ENCODE results near the gene GALNT16. TPM values are rescaled to one million over a fixed set of nuclear protein-coding genes. Genes with fewer than 3 reads are reported as not detected.

GALNT16 gene
- total and polyA plus RNA-seq, 2 experiments from 2014 or later, result 1.7 to 2.6 TPM

GRCh38 chr14:69332782-69333395 is 72.9 kb downstream of the GALNT16 start:
- Histone ChIP-seq H3K9me2 (replicated peaks; ENCODE audit: insufficient read depth) (no peaks in the 10 kb centered on the region), H3K36me3 (replicated peaks; ENCODE audit: insufficient read depth, low read depth) (no peaks in the 10 kb centered on the region), H3K4me2 (no peak overlapping the region), H3K4me1 (ENCODE audit: insufficient read depth) (no peaks in the 10 kb centered on the region), H3K27ac (no peak overlapping the region), H3K79me2 (no peaks in the 10 kb centered on the region), H2AFZ (no peak overlapping the region), H4K20me1 (ENCODE audit: insufficient read depth, poor library complexity, severe bottlenecking) (no peaks in the 10 kb centered on the region), H3K27me3 (no peaks in the 10 kb centered on the region), H3K9me3 (ENCODE audit: low read depth) (no peaks in the 10 kb centered on the region), H3K4me3 (no peak overlapping the region)
- TF ChIP-seq EZH2phosphoT487 (IDR thresholded peaks at IDR 0.05; ENCODE audit: low read depth, severe bottlenecking, unreplicated experiment) (no peak), CTCF (IDR thresholded peaks at IDR 0.05; ENCODE audit: poor library complexity) (no peak), EZH2 (IDR thresholded peaks at IDR 0.05; ENCODE audit: borderline replicate concordance) (no peak)
- 88% methylated on average over 13 of the region's 13 CpGs for WGBS (ENCODE audit: low lambda C conversion rate, missing lambda C conversion rate)
- DNase-seq (ENCODE audit: low spot score), result no peak

GRCh38 chr14:69333791-69334337 is 73.9 kb downstream of the GALNT16 start:
- H3K4me2 ChIP-seq, result no peak overlapping the region
- no peak overlapping the region for H3K27ac ChIP-seq
- no peaks in the 10 kb centered on the region for H3K9me2 ChIP-seq (replicated peaks; ENCODE audit: insufficient read depth)
- H3K4me1 ChIP-seq (ENCODE audit: insufficient read depth), result no peaks in the 10 kb centered on the region
- no peaks in the 10 kb centered on the region for H3K27me3 ChIP-seq
- H4K20me1 ChIP-seq (ENCODE audit: insufficient read depth, poor library complexity, severe bottlenecking), result no peaks in the 10 kb centered on the region
- H3K79me2 ChIP-seq, result no peaks in the 10 kb centered on the region
- WGBS (ENCODE audit: low lambda C conversion rate, missing lambda C conversion rate), result 70% methylated on average over 4 of the region's 4 CpGs
- no peak overlapping the region for H3K4me3 ChIP-seq
- TF ChIP-seq EZH2 (IDR thresholded peaks at IDR 0.05; ENCODE audit: borderline replicate concordance) (no peak), EZH2phosphoT487 (IDR thresholded peaks at IDR 0.05; ENCODE audit: low read depth, severe bottlenecking, unreplicated experiment) (no peak), CTCF (IDR thresholded peaks at IDR 0.05; ENCODE audit: poor library complexity) (no peak)
- no peaks in the 10 kb centered on the region for H3K9me3 ChIP-seq (ENCODE audit: low read depth)
- no peaks in the 10 kb centered on the region for H3K36me3 ChIP-seq (replicated peaks; ENCODE audit: insufficient read depth, low read depth)
- no peak for DNase-seq (ENCODE audit: low spot score)
- no peak overlapping the region for H2AFZ ChIP-seq

- WGBS (ENCODE audit: low lambda C conversion rate, missing lambda C conversion rate), result 89% methylated on average over 6 of the region's 6 CpGs
- no peaks in the 10 kb centered on the region for H3K36me3 ChIP-seq (replicated peaks; ENCODE audit: insufficient read depth, low read depth)
- DNase-seq (ENCODE audit: low spot score), result no peak
- no peak overlapping the region for H3K4me2 ChIP-seq
- no peaks in the 10 kb centered on the region for H4K20me1 ChIP-seq (ENCODE audit: insufficient read depth, poor library complexity, severe bottlenecking)
- no peak overlapping the region for H3K27ac ChIP-seq
- no peaks in the 10 kb centered on the region for H3K4me1 ChIP-seq (ENCODE audit: insufficient read depth)
- no peaks in the 10 kb centered on the region for H3K9me3 ChIP-seq (ENCODE audit: low read depth)
- H3K27me3 ChIP-seq, result no peaks in the 10 kb centered on the region
- H3K79me2 ChIP-seq, result no peaks in the 10 kb centered on the region
- H2AFZ ChIP-seq, result no peak overlapping the region
- no peaks in the 10 kb centered on the region for H3K9me2 ChIP-seq (replicated peaks; ENCODE audit: insufficient read depth)
- TF ChIP-seq EZH2phosphoT487 (IDR thresholded peaks at IDR 0.05; ENCODE audit: low read depth, severe bottlenecking, unreplicated experiment) (no peak), CTCF (IDR thresholded peaks at IDR 0.05; ENCODE audit: poor library complexity) (no peak), EZH2 (IDR thresholded peaks at IDR 0.05; ENCODE audit: borderline replicate concordance) (no peak)
- no peak overlapping the region for H3K4me3 ChIP-seq
Measured at GRCh38 chr14:69334576-69334975, 74.6 kb downstream of the GALNT16 start.
